Muscle of arm (tissue), 12 donors: Measurements from ENCODE around the gene SLK. TPM values are rescaled to one million over a fixed set of nuclear protein-coding genes. Genes with fewer than 3 reads are reported as not detected.

ENCODE experiments used
- DNase-seq: peaks from one replicate; pipeline ENCODE4 v3.0.0-alpha.2; 2013
- polyA plus RNA-seq, 12 donors: library from polyadenylated mRNA; unstranded; fragments of 120-200 nt; gene quantifications; one replicate each; pipeline ENCODE4 v1.2.1, GENCODE V29; 2013; ENCODE audit not compliant: insufficient read length in 12 of 12

The SLK gene
- polyA plus RNA-seq, 12 donors: 25.5 to 50.0 (median 30.9) TPM; not detected in 1

GRCh38 chr10:103936022-103936421 lies 30.9 kb upstream of the SLK start:
- DNase-seq: no peak

GRCh38 chr10:103939522-103939921 lies 27.4 kb upstream of the SLK start:
- no peak for DNase-seq

GRCh38 chr10:103941801-103942200 lies 25.1 kb upstream of the SLK start:
- no peak for DNase-seq

- no peak for DNase-seq
These were observed 24.1 kb upstream of the SLK start for GRCh38 chr10:103942866-103943265.

- no peak for DNase-seq
These were observed 19.0 kb upstream of the SLK start for GRCh38 chr10:103947799-103948516.

GRCh38 chr10:103949728-103950127 lies 17.2 kb upstream of the SLK start:
- DNase-seq: no peak

- no peak for DNase-seq
These were observed 15.8 kb upstream of the SLK start for GRCh38 chr10:103951183-103951582.

- DNase-seq: no peak
These were observed 15.0 kb upstream of the SLK start for GRCh38 chr10:103951942-103952341.

GRCh38 chr10:103954543-103954942 lies 12.4 kb upstream of the SLK start:
- DNase-seq: no peak

GRCh38 chr10:103958996-103959395 lies 7.9 kb upstream of the SLK start:
- no peak for DNase-seq

- no peak for DNase-seq
These were observed 6.8 kb upstream of the SLK start for GRCh38 chr10:103960103-103960502.

- peak; percentile 53 for DNase-seq
These were observed 620 bp downstream of the SLK start for GRCh38 chr10:103967448-103968071.

- DNase-seq: no peak
These were observed 1.8 kb downstream of the SLK start for GRCh38 chr10:103968441-103969391.

GRCh38 chr10:103969436-103969835 lies 2.5 kb downstream of the SLK start:
- no peak for DNase-seq

GRCh38 chr10:103969857-103970627 lies 3.1 kb downstream of the SLK start:
- DNase-seq: no peak

GRCh38 chr10:103975169-103975568 lies 8.2 kb downstream of the SLK start:
- DNase-seq: no peak

GRCh38 chr10:103977204-103977603 lies 10.3 kb downstream of the SLK start:
- DNase-seq: no peak

GRCh38 chr10:103979530-103979929 lies 12.6 kb downstream of the SLK start:
- DNase-seq: no peak

GRCh38 chr10:103980288-103980906 lies 13.5 kb downstream of the SLK start:
- DNase-seq: no peak

- DNase-seq: no peak
These were observed 15.7 kb downstream of the SLK start for GRCh38 chr10:103982639-103983038.

- DNase-seq: no peak
These were observed 16.5 kb downstream of the SLK start for GRCh38 chr10:103983367-103983911.
